ENCODE measurements around the gene SASS6. TPM values are rescaled to one million over a fixed set of nuclear protein-coding genes. Genes with fewer than 3 reads are reported as not detected.

Gene SASS6
- total RNA-seq, 1 donor from 2014 or later = 15.2 TPM

- Mint-ChIP-seq H3K27ac (ENCODE audit: unreplicated experiment) (no peak overlapping the region), H3K36me3 (ENCODE audit: low read depth) (peaks cover 6% of the 10 kb centered on the region), H3K4me3 (no peak overlapping the region), H3K9me3 (no peaks in the 10 kb centered on the region), H3K27me3 (ENCODE audit: low read depth) (no peaks in the 10 kb centered on the region), H3K4me1 (no peaks in the 10 kb centered on the region)
- no peak for TF ChIP-seq CTCF (conservative IDR thresholded peaks at IDR 0.05)
- no peak for DNase-seq (ENCODE audit: low read depth, low spot score)
These were observed 43.6 kb downstream of the SASS6 start for GRCh38 chr1:100089082-100089481.

- Mint-ChIP-seq H3K27me3 (ENCODE audit: low read depth) (no peaks in the 10 kb centered on the region), H3K9me3 (no peaks in the 10 kb centered on the region), H3K4me3 (no peak overlapping the region), H3K4me1 (no peaks in the 10 kb centered on the region), H3K27ac (ENCODE audit: unreplicated experiment) (no peak overlapping the region), H3K36me3 (ENCODE audit: low read depth) (peaks cover 6% of the 10 kb centered on the region)
- DNase-seq (ENCODE audit: low read depth, low spot score) = no peak
- no peak for TF ChIP-seq CTCF (conservative IDR thresholded peaks at IDR 0.05)
These were observed 45.3 kb downstream of the SASS6 start for GRCh38 chr1:100087396-100087795.

- H3K9me3 Mint-ChIP-seq = no peaks in the 10 kb centered on the region
- TF ChIP-seq CTCF (conservative IDR thresholded peaks at IDR 0.05) = no peak
- H3K27me3 Mint-ChIP-seq (ENCODE audit: low read depth) = no peaks in the 10 kb centered on the region
- no peak for DNase-seq (ENCODE audit: low read depth, low spot score)
- no peak overlapping the region for H3K4me3 Mint-ChIP-seq
- peaks cover 9% of the 10 kb centered on the region for H3K36me3 Mint-ChIP-seq (ENCODE audit: low read depth)
- no peak overlapping the region for H3K27ac Mint-ChIP-seq (ENCODE audit: unreplicated experiment)
- no peaks in the 10 kb centered on the region for H3K4me1 Mint-ChIP-seq
These were observed 52.4 kb downstream of the SASS6 start for GRCh38 chr1:100080331-100080730.

GRCh38 chr1:100077531-100077930, 55.2 kb downstream of the SASS6 start:
- Mint-ChIP-seq H3K4me1 (no peaks in the 10 kb centered on the region), H3K36me3 (ENCODE audit: low read depth) (peaks cover 18% of the 10 kb centered on the region), H3K27ac (ENCODE audit: unreplicated experiment) (no peak overlapping the region), H3K4me3 (no peak overlapping the region), H3K9me3 (no peaks in the 10 kb centered on the region), H3K27me3 (ENCODE audit: low read depth) (no peaks in the 10 kb centered on the region)
- no peak for TF ChIP-seq CTCF (conservative IDR thresholded peaks at IDR 0.05)
- no peak for DNase-seq (ENCODE audit: low read depth, low spot score)

- H3K36me3 Mint-ChIP-seq (ENCODE audit: low read depth) = peaks cover 21% of the 10 kb centered on the region
- no peaks in the 10 kb centered on the region for H3K4me1 Mint-ChIP-seq
These were observed 56.0 kb downstream of the SASS6 start for GRCh38 chr1:100076744-100077143.

More at GRCh38 chr1:100076744-100077143, 56.0 kb downstream of the SASS6 start:
- Mint-ChIP-seq H3K27me3 (ENCODE audit: low read depth) (no peaks in the 10 kb centered on the region), H3K9me3 (no peaks in the 10 kb centered on the region), H3K27ac (ENCODE audit: unreplicated experiment) (no peak overlapping the region), H3K4me3 (no peak overlapping the region)
- no peak for TF ChIP-seq CTCF (conservative IDR thresholded peaks at IDR 0.05)
- DNase-seq (ENCODE audit: low read depth, low spot score) = no peak
